Panc1 (cell line): ENCODE data around the gene PIGX. TPM values are rescaled to one million over a fixed set of nuclear protein-coding genes. Genes with fewer than 3 reads are reported as not detected.

Experiments used
- ATAC-seq: fragments of 200-7000 bp; cut with Tn5 transposase; 2 replicates; pipeline ENCODE4 v1.9.1; 2020; ENCODE audit warnings: mild to moderate bottlenecking, moderate library complexity
- BruUV-seq: library from RNA; stranded (reverse); fragments of 400-500 nt; replicated peaks from 2 replicates; lab custom pipeline; 2021; lab: Mats Ljungman, UMichigan
- CTCF ChIA-PET: fragments of 300-600 bp; sonication (Branson Sonifier 250); formaldehyde crosslinking; loops from one replicate; lab custom pipeline; 2022; ENCODE audit warnings: antibody characterized with exemption; lab: Charles Lee
- POLR2A ChIA-PET: fragments of 300-600 bp; sonication (Branson Sonifier 250); formaldehyde crosslinking; loops from one replicate; lab custom pipeline; 2022; ENCODE audit warnings: antibody characterized with exemption; lab: Charles Lee
- DNase-seq: peaks from one replicate; pipeline ENCODE4 v3.0.0-alpha.2; 2010; ENCODE audit warnings: low read depth, low spot score
- H3K27ac ChIP-seq: 2 replicates; pipeline ENCODE4 v1.5.1; 2011; ENCODE audit warnings: mild to moderate bottlenecking, low read length, inconsistent platforms
- H3K27me3 ChIP-seq: fragments of 200-500 bp; sonication (Bioruptor generic); 2 replicates; pipeline ENCODE4 v1.6.0; 2014; ENCODE audit warnings: low read length, inconsistent platforms; ENCODE audit not compliant: control insufficient read depth, insufficient read depth
- H3K36me3 ChIP-seq: fragments of 200-500 bp; sonication (Bioruptor generic); 2 replicates; pipeline ENCODE4 v1.5.1; 2014; ENCODE audit warnings: inconsistent platforms, mild to moderate bottlenecking, low read length, moderate library complexity; ENCODE audit not compliant: control insufficient read depth, insufficient read depth
- H3K4me1 ChIP-seq: 2 replicates; pipeline ENCODE4 v1.5.1; 2011; ENCODE audit warnings: inconsistent platforms, mild to moderate bottlenecking, low read length, moderate library complexity; ENCODE audit not compliant: control insufficient read depth, insufficient read depth
- H3K4me3 ChIP-seq, 2 experiments: 2 replicates each; pipeline ENCODE4 v1.5.1; 2011 to 2012; ENCODE audit warnings: low read depth in 2 of 2, low read length in 2 of 2, mild to moderate bottlenecking in 2 of 2, inconsistent platforms in 1 of 2, moderate library complexity in 1 of 2
- H3K9me3 ChIP-seq: fragments of 200-500 bp; sonication (Bioruptor generic); 2 replicates; pipeline ENCODE4 v1.5.1; 2014; ENCODE audit warnings: low read depth, mild to moderate bottlenecking, inconsistent platforms, low read length, moderate library complexity; ENCODE audit not compliant: control insufficient read depth, insufficient read depth
- CTCF ChIP-seq: fragments of 450-650 bp; IDR thresholded peaks from 2 replicates; pipeline ENCODE4 v1.5.1; 2017; ENCODE audit warnings: mild to moderate bottlenecking
- POLR2AphosphoS5 ChIP-seq: IDR thresholded peaks from 2 replicates; pipeline ENCODE4 v1.6.1; 2012; ENCODE audit warnings: mild to moderate bottlenecking, low read depth, low read length, moderate library complexity
- SIN3A ChIP-seq: IDR thresholded peaks from 2 replicates; pipeline ENCODE4 v1.6.1; 2012; ENCODE audit warnings: low read depth, mild to moderate bottlenecking, low read length, moderate library complexity, borderline replicate concordance; ENCODE audit not compliant: insufficient read depth
- TCF7L2 ChIP-seq: IDR thresholded peaks from 2 replicates; pipeline ENCODE4 v1.6.1; 2011; ENCODE audit warnings: mild to moderate bottlenecking, low read depth, low read length, inconsistent platforms
- in situ Hi-C: cut with HindIII; loops from 2 replicates; pipeline ENCODE4 v1.10.0; 2016; ENCODE audit warnings: low sequenced_read_pairs, low pct_unique_long_range_greater_than_20kb
- intact Hi-C: fragments of 100-400 bp; cut with micrococcal nuclease; formaldehyde crosslinking; loops from one replicate; pipeline ENCODE4 v1.10.0; 2022; ENCODE audit not compliant: unreplicated experiment
- total RNA-seq: library from RNA; stranded (reverse); gene quantifications from one replicate; pipeline ENCODE4 v1.2.1, GENCODE V29; 2021; ENCODE audit not compliant: unreplicated experiment
- TF ChIP-seq, protein P1 (sequence below), 2 experiments: IDR thresholded peaks; 2 replicates each; pipeline ENCODE4 v1.6.1; 2011 to 2012; ENCODE audit warnings: low read depth in 2 of 2, control low read depth in 1 of 2, low read length in 1 of 2, mild to moderate bottlenecking in 1 of 2, moderate library complexity in 1 of 2; ENCODE audit not compliant: insufficient read depth in 1 of 2

The PIGX gene
- total RNA-seq, 1 experiment from 2014 or later = 85.7 TPM

DNA sequence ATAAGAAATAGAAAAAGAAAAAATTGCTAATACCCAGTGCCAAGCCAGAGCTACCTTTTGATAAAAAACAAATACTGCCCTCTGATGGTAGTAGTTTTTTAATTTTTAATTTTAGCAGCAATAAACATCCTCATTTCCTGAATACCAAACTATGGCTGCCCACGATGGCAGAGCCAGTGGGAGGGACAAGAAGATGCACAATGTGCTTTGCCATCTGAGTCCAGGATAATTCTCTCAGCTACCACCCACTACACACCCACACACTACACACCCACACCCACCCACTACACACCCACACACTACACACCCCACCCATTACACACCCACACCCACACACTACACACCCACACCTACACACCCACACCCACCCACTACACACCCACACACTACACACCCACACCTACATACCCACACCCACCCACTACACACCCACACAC is 18.0 kb upstream of the PIGX start:
- intact Hi-C loops (no loop called here), in situ Hi-C loops (no loop called here)
- TF ChIP-seq TCF7L2 (no peak), SIN3A (no peak), CTCF (no peak), POLR2AphosphoS5 (no peak)
- TF ChIP-seq, protein P1, sequence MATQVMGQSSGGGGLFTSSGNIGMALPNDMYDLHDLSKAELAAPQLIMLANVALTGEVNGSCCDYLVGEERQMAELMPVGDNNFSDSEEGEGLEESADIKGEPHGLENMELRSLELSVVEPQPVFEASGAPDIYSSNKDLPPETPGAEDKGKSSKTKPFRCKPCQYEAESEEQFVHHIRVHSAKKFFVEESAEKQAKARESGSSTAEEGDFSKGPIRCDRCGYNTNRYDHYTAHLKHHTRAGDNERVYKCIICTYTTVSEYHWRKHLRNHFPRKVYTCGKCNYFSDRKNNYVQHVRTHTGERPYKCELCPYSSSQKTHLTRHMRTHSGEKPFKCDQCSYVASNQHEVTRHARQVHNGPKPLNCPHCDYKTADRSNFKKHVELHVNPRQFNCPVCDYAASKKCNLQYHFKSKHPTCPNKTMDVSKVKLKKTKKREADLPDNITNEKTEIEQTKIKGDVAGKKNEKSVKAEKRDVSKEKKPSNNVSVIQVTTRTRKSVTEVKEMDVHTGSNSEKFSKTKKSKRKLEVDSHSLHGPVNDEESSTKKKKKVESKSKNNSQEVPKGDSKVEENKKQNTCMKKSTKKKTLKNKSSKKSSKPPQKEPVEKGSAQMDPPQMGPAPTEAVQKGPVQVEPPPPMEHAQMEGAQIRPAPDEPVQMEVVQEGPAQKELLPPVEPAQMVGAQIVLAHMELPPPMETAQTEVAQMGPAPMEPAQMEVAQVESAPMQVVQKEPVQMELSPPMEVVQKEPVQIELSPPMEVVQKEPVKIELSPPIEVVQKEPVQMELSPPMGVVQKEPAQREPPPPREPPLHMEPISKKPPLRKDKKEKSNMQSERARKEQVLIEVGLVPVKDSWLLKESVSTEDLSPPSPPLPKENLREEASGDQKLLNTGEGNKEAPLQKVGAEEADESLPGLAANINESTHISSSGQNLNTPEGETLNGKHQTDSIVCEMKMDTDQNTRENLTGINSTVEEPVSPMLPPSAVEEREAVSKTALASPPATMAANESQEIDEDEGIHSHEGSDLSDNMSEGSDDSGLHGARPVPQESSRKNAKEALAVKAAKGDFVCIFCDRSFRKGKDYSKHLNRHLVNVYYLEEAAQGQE (IDR thresholded peaks at IDR 0.05; ENCODE audit: insufficient read depth in 1 of 2, low read depth in 2 of 2, low read length in 1 of 2) = no peak
- Histone ChIP-seq H3K4me1 (no peaks in the 10 kb centered on the region), H3K36me3 (no peaks in the 10 kb centered on the region), H3K27me3 (no peaks in the 10 kb centered on the region), H3K4me3 (no peak overlapping the region), H3K9me3 (no peaks in the 10 kb centered on the region), H3K27ac (no peak overlapping the region)
- BruUV-seq = no TSS peak
- DNase-seq (no peak), ATAC-seq (peak; percentile 39; the same call in 1 of the 2 replicates)
- CTCF ChIA-PET = interaction anchor here (0.8 to 1.6 kb wide), 2 partner anchors 84 to 91 kb away, joined by 3 to 5 read pairs; no protein-coding TSS in a partner anchor
- POLR2A ChIA-PET = no interaction called here

- no peak overlapping the region for H3K27ac ChIP-seq
- H3K36me3 ChIP-seq = no peaks in the 10 kb centered on the region
- no peaks in the 10 kb centered on the region for H3K9me3 ChIP-seq
- DNase-seq (no peak), ATAC-seq (no peak)
- no peaks in the 10 kb centered on the region for H3K27me3 ChIP-seq
- in situ Hi-C loops (no loop called here), intact Hi-C loops (no loop called here)
- no TSS peak for BruUV-seq
- TF ChIP-seq SIN3A (no peak), POLR2AphosphoS5 (no peak), TCF7L2 (no peak)
- no peak overlapping the region for H3K4me3 ChIP-seq
- POLR2A ChIA-PET = interaction anchor here (0.5 kb wide), 1 partner anchor 88 kb away, joined by 3 read pairs; no protein-coding TSS in a partner anchor
- no peaks in the 10 kb centered on the region for H3K4me1 ChIP-seq
- CTCF ChIA-PET = no interaction called here
Measured at GRCh38 chr3:196694941-196695848, 17.0 kb upstream of the PIGX start.
